Fibroblast of lung (primary cell): ENCODE data around the gene SH3TC1.

Experiments used
- CTCF ChIP-seq, 2 donors: IDR thresholded peaks in 1 of 2; conservative IDR thresholded peaks in 1 of 2; 1 replicate in 1 of 2; 2 replicates in 1 of 2; pipeline ENCODE4 v1.5.1; 2011 to 2012; ENCODE audit warnings: low read length in 2 of 2, control low read depth in 1 of 2, inconsistent platforms in 1 of 2, low read depth in 1 of 2, mild to moderate bottlenecking in 1 of 2
- EZH2 ChIP-seq: IDR thresholded peaks from 2 replicates; pipeline ENCODE4 v1.5.1; 2012; ENCODE audit warnings: low read length, control low read depth, mild to moderate bottlenecking; ENCODE audit errors: missing control alignments

DNA sequence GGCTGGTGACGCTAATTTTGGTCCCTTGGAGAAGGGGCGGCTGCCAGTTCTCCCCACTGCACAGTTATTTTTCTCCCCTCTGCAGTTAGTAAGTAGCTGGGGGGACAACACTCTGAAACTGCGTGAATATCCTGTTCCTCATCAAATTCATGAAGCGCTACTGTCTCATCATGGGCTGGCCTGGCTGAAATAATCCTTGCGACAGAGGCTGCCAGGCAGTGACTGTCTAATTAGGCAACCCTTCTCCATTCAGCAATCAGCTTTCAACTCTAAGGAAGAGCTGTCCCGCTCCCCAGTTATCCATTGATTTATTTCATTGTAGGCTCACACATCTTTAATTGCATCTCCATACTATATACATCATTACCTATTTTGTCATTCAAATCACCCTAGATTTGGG is 8.2 kb downstream of the SH3TC1 start:
- TF ChIP-seq EZH2 (no peak), CTCF (conservative IDR thresholded peaks at IDR 0.05 in 1 of 2, IDR thresholded peaks at IDR 0.05 in 1 of 2; ENCODE audit: low read depth in 1 of 2, low read length in 2 of 2) (no peak)
